ENCODE results near the gene BANF1. TPM values are rescaled to one million over a fixed set of nuclear protein-coding genes. Genes with fewer than 3 reads are reported as not detected.
A peak's percentile ranks its signal among the peaks of the same experiment; 100 is the strongest.

Gene BANF1
- total and polyA plus RNA-seq, 2 of the 13 experiments (the other 11 are each of a cell fraction or from before 2014, with no cell fraction given) = 40.5 to 86.5 TPM

- peak; percentile 94 for TF ChIP-seq ARID4A (CRISPR knock-in tag; IDR thresholded peaks at IDR 0.05; ENCODE audit: borderline replicate concordance)
- no peak for TF ChIP-seq CENPT (CRISPR knock-in tag; IDR thresholded peaks at IDR 0.05; ENCODE audit: low read depth)
- no peak for TF ChIP-seq RFX1 (IDR thresholded peaks at IDR 0.05)
- no peak for TF ChIP-seq KAT2B (IDR thresholded peaks at IDR 0.05; ENCODE audit: borderline replicate concordance, low read depth, low read length)
- TF ChIP-seq SCMH1 (CRISPR knock-in tag; IDR thresholded peaks at IDR 0.05; ENCODE audit: borderline replicate concordance) = no peak
- no peak for TF ChIP-seq ISX (CRISPR knock-in tag; conservative IDR thresholded peaks at IDR 0.05)
- peak; percentile 97 for TF ChIP-seq SAP130 (CRISPR knock-in tag; IDR thresholded peaks at IDR 0.05; ENCODE audit: low read depth)
- peak; percentile 94 for TF ChIP-seq ZNF124 (CRISPR knock-in tag; IDR thresholded peaks at IDR 0.05)
- peak; percentile 75; the same call in 1 of the 2 replicates for TF ChIP-seq SRY (CRISPR knock-in tag; IDR thresholded peaks at IDR 0.05)
- TF ChIP-seq SYNCRIP (IDR thresholded peaks at IDR 0.05; ENCODE audit: insufficient read depth, low read depth, low read length) = no peak
- no peak for TF ChIP-seq ZFP82 (CRISPR knock-in tag; IDR thresholded peaks at IDR 0.05; ENCODE audit: borderline replicate concordance)
- TF ChIP-seq JUNB (CRISPR knock-in tag; IDR thresholded peaks at IDR 0.05; ENCODE audit: borderline replicate concordance) = peak; percentile 60; the same call in 1 of the 2 replicates
- TF ChIP-seq ZIK1 (CRISPR knock-in tag; IDR thresholded peaks at IDR 0.05; ENCODE audit: borderline replicate concordance, low read depth) = peak; percentile 76; the same call in 1 of the 2 replicates
- TF ChIP-seq ZNF761 (CRISPR knock-in tag; conservative IDR thresholded peaks at IDR 0.05) = peak; percentile 96
- no peak; the same call in 1 of the 2 replicates for TF ChIP-seq FLYWCH1 (CRISPR knock-in tag; IDR thresholded peaks at IDR 0.05)
- peak; percentile 81; the same call in 1 of the 2 replicates for TF ChIP-seq ZNF749 (CRISPR knock-in tag; IDR thresholded peaks at IDR 0.05; ENCODE audit: borderline replicate concordance)
- no peak for TF ChIP-seq CBX2 (IDR thresholded peaks at IDR 0.05; ENCODE audit: low read depth, low read length)
- no peak for TF ChIP-seq CBX2 (CRISPR knock-in tag; IDR thresholded peaks at IDR 0.05; ENCODE audit: low read depth)
- peak; percentile 95; the same call in 1 of the 2 replicates for TF ChIP-seq ZNF572 (CRISPR knock-in tag; IDR thresholded peaks at IDR 0.05)
- TF ChIP-seq PTBP1 (IDR thresholded peaks at IDR 0.05; ENCODE audit: low read depth, low read length, poor library complexity, severe bottlenecking) = no peak
- TF ChIP-seq ZBTB3 (CRISPR knock-in tag; IDR thresholded peaks at IDR 0.05; ENCODE audit: borderline replicate concordance, low read depth) = peak; percentile 71
- TF ChIP-seq SNAPC5 (CRISPR knock-in tag; IDR thresholded peaks at IDR 0.05; ENCODE audit: borderline replicate concordance) = no peak; the same call in 1 of the 2 replicates
- peak; percentile 77; the same call in 1 of the 2 replicates for TF ChIP-seq PRDM4 (CRISPR knock-in tag; IDR thresholded peaks at IDR 0.05; ENCODE audit: borderline replicate concordance)
- peak; percentile 95 for TF ChIP-seq SMAD3 (CRISPR knock-in tag; IDR thresholded peaks at IDR 0.05)
Observed at GRCh38 chr11:66001942-66002647, at the start of gene BANF1, which contains the start of gene EIF1AD (continued).

Measured in HepG2 (cell line).